GM21825 (cell line): ENCODE measurements around the gene ZNF408.
"Not testable (repeated sequence)": the region's sequence is repeated elsewhere in the genome, so short reads cannot be mapped to it uniquely, and the experiment has no call there.

Experiments used
- ATAC-seq: cut with Tn5 transposase; IDR thresholded peaks from one replicate; pipeline ENCODE4 v1.9.1; 2021; ENCODE audit warnings: mild to moderate bottlenecking, moderate library complexity; ENCODE audit not compliant: unreplicated experiment

The ZNF408 gene

GRCh38 chr11:46696212-46696558 lies 4.6 kb upstream of the ZNF408 start:
- ATAC-seq: no peak

GRCh38 chr11:46697303-46697702 lies 3.5 kb upstream of the ZNF408 start:
- ATAC-seq: no peak

GRCh38 chr11:46697723-46698122 lies 3.1 kb upstream of the ZNF408 start:
- ATAC-seq: no peak

- ATAC-seq: no peak
Measured at GRCh38 chr11:46698597-46698996, 2.2 kb upstream of the ZNF408 start.

- no peak for ATAC-seq
Measured at GRCh38 chr11:46701078-46701654, 335 bp downstream of the ZNF408 start.

- ATAC-seq: no peak
Measured at GRCh38 chr11:46705070-46705688, 4.3 kb downstream of the ZNF408 start.

GRCh38 chr11:46706886-46707285 lies 6.1 kb downstream of the ZNF408 start:
- no peak for ATAC-seq

GRCh38 chr11:46709351-46709750 lies 8.5 kb downstream of the ZNF408 start:
- not testable (repeated sequence) for ATAC-seq

- ATAC-seq: no peak
Measured at GRCh38 chr11:46710821-46711269, 10.0 kb downstream of the ZNF408 start.

- no peak for ATAC-seq
Measured at GRCh38 chr11:46711303-46711702, 10.5 kb downstream of the ZNF408 start.

- no peak for ATAC-seq
Measured at GRCh38 chr11:46712874-46713576, 12.2 kb downstream of the ZNF408 start.

- ATAC-seq: not testable (repeated sequence)
Measured at GRCh38 chr11:46717825-46718154, 17.0 kb downstream of the ZNF408 start.

- no peak for ATAC-seq
Measured at GRCh38 chr11:46718155-46719019, 17.6 kb downstream of the ZNF408 start.

GRCh38 chr11:46719048-46719542 lies 18.3 kb downstream of the ZNF408 start, which contains the start of gene F2:
F2 (plus strand) TSS chr11:46719213; CDS start chr11:46719236, 23 bp downstream.
- no peak for ATAC-seq

- ATAC-seq: no peak
Measured at GRCh38 chr11:46719543-46720218, 18.9 kb downstream of the ZNF408 start.

GRCh38 chr11:46721286-46721685 lies 20.5 kb downstream of the ZNF408 start:
- no peak for ATAC-seq

- ATAC-seq: no peak
Measured at GRCh38 chr11:46722566-46723358, 21.9 kb downstream of the ZNF408 start.

GRCh38 chr11:46723359-46723680 lies 22.5 kb downstream of the ZNF408 start:
- no peak for ATAC-seq

- ATAC-seq: no peak
Measured at GRCh38 chr11:46724088-46724487, 23.3 kb downstream of the ZNF408 start.
